Fibroblast of the aortic adventitia (primary cell): ENCODE data around the gene FZD2. TPM values are rescaled to one million over a fixed set of nuclear protein-coding genes. Genes with fewer than 3 reads are reported as not detected.

Experiments
- total RNA-seq: library from RNA; depleted of rRNA; stranded (reverse); fragments of >200 nt; gene quantifications from 2 replicates; pipeline ENCODE4 v1.2.3, GENCODE V29; 2012; ENCODE audit warnings: low replicate concordance

FZD2 gene
- total RNA-seq, 1 donor = 16.4 TPM

Other genes starting within 250 kb of the FZD2 start
- gene RUNDC3A, start 248.9 kb upstream of the FZD2 start, total RNA-seq = not detected in 2 replicates
- gene SLC25A39, start 232.7 kb upstream of the FZD2 start, total RNA-seq = 61.5 and 62.7 TPM in 2 replicates
- gene GRN, start 212.2 kb upstream of the FZD2 start, total RNA-seq = 241 and 592 TPM in 2 replicates
- gene FAM171A2, start 193.6 kb upstream of the FZD2 start, total RNA-seq = 3.1 and 18.5 TPM in 2 replicates
- 0.36 TPM in 1 of 2 replicates, not detected in the other for gene ITGA2B, start 167.8 kb upstream of the FZD2 start, total RNA-seq
- 23.3 and 29.4 TPM in 2 replicates for gene GPATCH8, start 54.1 kb upstream of the FZD2 start, total RNA-seq
- 0.18 TPM in 1 of 2 replicates, not detected in the other for gene MEIOC, start 99.0 kb downstream of the FZD2 start, total RNA-seq
- gene CCDC43, start 132.3 kb downstream of the FZD2 start, total RNA-seq = 33.4 and 50.7 TPM in 2 replicates
- 4.9 and 5.2 TPM in 2 replicates for gene DBF4B, start 151.2 kb downstream of the FZD2 start, total RNA-seq
- gene ADAM11, start 201.5 kb downstream of the FZD2 start, total RNA-seq = 0.36 and 1.9 TPM in 2 replicates